Stimulated activated CD8-positive, alpha-beta memory T cell treated with anti-CD3 and anti-CD28 coated beads, Interleukin-15, amount 100 ng/mL, for 48 hours (primary cell): ENCODE measurements around the gene VPS25.
"Not testable (repeated sequence)": the region's sequence is repeated elsewhere in the genome, so short reads cannot be mapped to it uniquely, and the experiment has no call there.

Experiments
- DNase-seq, 2 donors: peaks; one replicate each; pipeline ENCODE4 v3.0.0-alpha.2; 2020; ENCODE audit warnings: low read depth in 2 of 2

Gene VPS25

DNA sequence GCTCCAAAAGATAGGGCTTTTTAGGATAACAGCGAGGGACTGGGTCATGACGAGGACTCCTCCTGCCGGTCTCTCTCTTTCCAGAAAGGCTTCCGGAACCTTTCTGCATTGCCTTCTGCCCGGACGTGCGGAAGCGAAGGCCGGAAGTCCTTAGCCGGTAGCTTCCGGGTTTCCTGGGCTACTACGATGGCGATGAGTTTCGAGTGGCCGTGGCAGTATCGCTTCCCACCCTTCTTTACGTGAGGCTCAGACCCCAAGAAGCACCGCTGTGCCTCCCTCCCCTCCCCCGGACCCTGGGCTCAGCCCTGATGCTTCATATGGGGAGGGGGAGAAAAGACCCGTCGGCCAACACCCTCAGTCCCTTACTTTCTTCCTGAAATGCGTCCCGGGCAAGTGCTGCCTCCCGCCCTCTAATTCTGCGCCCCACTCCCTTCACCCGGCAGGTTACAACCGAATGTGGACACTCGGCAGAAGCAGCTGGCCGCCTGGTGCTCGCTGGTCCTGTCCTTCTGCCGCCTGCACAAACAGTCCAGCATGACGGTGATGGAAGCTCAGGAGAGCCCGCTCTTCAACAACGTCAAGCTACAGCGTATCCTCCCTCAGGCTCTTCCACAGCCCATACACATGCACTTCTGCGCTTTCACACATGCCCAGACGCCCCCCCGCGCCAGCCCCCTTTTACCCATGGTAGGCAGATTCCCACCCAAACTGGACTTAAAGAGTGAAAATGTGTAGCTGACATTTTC is at the start of gene VPS25:
VPS25 (plus strand) TSS at position 160 of the 746 bp plus-strand sequence; CDS start at position 187, 27 bp downstream.
- DNase-seq: peak; percentile 60 to 72

DNA sequence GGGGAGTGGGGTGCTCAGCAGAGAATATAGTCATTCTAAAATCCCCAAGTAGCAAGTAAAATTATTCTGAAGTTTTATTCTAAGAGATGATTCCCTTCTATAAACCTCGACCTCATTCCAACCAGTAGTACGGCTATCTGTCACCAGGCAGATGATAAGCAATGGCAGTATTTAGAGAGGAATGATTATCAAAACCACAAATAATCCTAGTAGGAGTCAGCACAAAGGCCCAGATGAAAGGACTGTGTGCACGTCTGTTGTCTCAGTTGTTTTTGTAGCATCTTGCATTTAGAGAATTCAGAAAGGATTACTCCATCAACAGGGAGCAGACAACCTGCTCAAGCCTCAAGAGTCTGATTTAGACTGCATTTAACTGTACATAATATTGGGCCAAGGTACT is 49.6 kb upstream of the VPS25 start:
- no peak for DNase-seq

DNA sequence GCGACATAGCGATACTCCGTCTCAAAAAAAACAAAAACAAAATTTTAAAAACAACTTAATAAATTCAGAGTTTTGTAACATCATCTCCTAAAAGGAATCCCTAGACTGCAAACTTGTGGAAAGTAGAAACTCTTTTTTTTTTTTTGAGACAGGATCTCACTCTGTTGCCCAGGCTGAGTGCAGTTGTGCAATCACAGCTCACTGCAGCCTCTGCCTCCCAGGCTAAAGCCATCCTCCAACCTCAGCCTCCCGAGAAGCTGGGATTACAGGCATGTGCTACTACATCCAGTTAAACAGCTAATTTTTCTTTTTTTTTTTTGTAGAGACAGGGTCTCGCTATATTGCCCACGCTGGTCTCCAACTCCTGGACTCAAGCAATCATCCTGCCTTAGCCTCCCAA is 48.1 kb upstream of the VPS25 start:
- DNase-seq: no peak

DNA sequence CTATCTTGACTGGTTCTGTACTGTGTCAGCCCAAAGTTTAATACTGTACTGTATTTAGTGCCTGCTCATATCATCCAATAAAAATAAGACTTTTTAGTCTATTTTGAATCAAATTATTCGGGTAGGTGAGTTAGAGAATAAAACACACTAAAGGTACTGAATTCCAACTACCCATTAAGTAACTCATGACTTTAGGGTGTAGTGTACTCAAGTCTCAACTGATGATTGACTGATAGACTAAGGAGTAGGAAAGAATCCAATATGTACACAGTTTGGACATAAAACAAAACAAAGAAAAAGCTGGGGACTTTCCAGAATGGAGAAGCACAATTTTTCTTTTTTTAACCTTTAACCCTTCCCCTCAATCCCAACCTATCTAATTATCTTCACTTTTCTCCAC is 32.5 kb upstream of the VPS25 start:
- DNase-seq: no peak

DNA sequence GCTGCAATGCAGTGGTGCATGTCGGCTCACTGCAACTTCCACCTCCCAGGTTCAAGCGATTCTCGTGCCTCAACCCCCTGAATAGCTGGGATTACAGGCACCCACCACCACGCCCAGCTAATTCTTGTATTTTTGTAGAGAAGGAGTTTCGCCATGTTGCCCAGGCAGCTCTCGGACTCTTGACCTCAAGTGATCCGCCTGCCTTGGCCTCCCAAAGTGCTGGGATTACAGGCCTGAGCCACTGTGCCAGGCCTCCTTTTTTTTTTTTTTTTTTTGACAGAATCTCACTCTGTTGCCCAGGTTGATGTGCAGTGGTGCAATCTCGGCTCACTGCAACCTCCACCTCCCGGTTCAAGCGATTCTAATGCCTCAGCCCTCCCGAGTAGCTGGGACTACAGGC is 30.3 kb upstream of the VPS25 start:
- not testable (repeated sequence) for DNase-seq

DNA sequence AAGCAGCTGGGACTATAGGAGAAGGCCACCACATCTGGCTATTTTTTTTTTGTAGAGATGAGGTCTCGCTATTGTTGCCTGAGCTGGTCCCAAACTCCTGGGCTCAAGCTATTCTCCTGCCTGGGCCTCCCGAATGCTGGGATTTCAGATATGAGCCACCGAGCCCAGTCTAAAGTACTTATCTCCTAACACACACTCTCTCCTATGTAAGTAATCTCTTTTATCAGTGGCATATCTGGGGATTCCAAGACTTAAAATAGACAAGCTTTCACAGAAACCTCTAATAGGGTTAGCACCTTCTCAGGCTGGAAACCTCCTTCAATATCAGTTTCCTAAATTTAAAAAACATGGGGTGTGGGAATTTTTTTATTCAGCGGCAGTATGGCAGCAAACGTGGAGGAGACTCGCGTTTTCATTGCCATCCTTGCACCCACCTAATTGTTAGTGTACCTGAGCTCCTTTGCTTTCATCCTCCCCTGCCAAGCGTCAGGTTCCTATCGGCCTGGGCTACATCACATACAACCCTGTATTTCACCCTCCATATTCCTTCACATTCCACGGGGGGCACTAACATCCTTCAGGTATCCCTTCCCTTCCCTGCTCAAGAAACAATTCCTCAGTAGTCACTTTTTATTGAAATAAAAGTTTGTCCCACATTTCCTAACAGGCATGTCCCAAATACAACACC is 29.5 kb upstream of the VPS25 start:
- no peak for DNase-seq

DNA sequence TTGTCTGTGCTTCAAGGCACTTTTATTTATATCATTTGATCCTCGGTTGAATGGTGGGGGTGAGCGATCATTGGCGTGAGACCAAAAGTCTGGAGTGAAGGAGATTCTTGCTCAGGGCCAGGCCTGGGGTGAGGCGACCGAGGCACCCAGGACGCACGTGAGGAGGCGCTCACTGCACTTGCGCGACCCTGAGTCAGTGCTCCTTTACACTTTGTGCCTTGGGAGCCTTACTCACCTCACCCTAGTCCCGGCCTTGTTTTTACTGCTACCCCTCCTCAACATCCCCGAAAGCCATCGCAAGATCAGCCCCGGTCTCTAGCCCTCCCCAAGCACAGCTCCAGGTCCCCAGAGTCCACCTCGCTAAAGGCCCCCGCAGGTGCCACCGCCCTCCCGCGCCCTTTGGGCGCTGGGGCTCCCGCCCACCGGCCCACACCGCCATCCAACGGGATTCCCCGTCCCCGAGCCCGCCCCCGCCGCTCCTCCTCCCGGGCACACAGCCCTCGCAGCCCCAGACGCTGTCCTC is 28.9 kb upstream of the VPS25 start:
- DNase-seq: peak; percentile 59 to 60

DNA sequence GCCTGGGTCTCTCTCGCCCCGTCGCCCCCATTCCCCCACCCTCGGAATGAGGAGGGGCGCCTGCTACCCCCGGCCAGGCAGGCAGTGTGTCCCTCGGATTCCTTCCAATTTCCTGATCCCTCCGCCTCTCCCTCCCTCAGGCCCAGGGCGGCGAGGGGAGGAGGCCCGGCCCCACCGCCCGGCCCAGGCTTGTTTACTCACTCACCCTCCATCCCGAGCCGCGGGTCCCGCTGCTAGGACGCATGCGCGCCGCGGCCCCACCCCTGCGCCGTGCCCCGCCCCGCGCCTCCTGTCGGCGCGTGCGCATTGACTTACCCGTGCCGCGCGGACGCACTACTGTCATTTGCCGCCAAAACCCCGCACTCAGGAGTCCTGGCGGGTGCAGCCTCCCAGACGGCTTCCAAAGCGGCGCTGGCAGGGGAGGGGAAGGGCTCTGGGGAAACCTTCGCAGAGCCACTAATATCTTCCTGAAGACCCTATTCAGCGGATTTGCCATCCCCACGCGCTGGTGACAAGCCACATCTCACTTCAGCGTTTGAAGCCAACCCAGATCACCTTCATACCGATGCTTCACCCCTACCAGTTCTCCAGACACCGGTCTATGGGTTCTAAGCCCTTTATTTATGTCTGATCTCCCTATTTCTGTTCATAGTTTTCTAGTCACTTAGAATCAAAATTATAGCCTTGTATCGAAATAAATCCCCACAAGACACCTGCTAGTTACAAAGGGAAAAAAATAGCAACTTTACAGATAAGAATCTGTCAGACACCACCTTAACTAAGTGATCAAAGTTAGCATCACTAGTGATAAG is 28.2 kb upstream of the VPS25 start, which contains the start of gene EZH1:
EZH1 (minus strand) TSS at position 235 of the 812 bp plus-strand sequence. CDS start 16,099 bp downstream, outside the sequence.
- peak; percentile 89 to 91 for DNase-seq

DNA sequence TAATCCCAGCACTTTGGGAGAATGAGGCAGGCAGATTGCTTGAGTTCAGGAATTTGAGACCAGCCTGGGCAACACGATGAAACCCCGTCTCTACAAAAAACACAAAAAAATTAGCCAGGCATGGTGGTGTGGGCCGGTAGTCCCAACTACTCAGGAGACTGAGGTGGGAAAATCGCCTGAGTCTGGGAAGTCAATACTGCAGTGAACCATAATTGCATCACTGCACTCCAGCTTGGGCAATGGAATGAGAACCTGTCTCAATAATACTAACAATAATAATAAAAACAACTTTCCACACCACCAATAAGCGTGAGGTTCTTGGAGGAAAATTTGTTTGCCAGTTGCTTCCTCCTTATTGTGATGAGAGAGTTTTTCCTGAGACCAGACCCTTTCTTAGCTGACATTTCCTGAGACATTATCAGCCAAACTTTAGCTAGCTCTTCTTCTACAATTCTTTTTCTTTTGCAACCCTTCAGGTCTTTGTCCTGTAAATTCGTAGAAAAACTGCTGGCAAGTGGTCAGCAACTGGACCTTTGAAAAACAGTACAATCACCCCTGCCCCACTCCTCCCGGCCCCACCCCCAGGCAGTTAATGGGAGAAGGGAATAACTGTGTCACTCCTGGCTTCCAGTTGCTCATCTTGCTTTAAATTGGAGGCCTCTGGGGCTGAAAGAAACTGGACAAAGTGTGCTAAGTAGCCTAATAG is 24.9 kb upstream of the VPS25 start:
- DNase-seq: no peak

DNA sequence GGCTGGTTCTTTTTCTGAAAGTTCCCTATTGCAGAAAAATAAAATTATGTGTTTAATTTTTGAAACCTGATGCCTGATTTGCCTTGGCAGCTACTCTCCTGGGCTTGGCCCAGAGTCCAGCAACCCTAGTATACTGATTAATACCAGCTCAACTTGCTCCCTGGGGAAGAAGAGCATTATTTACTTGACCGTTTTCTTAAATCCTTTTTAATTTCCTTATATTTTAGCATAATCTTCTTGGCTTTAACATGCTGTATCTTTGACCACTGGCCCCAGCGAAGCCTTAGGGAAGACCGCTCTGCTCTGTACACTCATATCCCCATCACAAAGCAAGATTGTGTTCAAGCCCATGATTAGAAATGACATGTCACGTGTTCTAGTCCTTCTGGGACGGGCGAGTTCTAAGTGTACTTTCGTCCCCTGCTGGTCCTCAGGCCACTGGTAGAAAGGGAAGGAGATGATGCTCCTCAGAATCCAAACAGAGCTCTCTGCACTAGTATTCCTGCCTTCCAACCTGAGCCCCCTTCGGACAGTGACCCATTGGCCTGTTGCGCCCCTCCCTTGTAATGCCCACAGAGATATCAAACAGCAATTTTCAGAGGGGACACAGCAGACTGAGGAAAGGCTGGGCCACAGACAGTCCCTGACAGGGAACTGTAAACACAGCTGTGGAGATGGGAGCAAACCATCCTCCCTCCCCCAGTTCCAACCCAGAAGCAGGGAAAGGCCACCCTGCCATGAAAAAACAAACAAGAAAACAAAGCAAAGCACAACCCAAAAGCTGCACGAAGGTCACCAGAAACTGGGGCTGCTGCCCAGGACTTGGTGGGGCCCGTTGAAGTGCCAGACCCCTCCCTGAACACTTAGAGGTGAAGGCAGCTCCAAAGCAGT is 24.1 kb upstream of the VPS25 start:
- no peak for DNase-seq

DNA sequence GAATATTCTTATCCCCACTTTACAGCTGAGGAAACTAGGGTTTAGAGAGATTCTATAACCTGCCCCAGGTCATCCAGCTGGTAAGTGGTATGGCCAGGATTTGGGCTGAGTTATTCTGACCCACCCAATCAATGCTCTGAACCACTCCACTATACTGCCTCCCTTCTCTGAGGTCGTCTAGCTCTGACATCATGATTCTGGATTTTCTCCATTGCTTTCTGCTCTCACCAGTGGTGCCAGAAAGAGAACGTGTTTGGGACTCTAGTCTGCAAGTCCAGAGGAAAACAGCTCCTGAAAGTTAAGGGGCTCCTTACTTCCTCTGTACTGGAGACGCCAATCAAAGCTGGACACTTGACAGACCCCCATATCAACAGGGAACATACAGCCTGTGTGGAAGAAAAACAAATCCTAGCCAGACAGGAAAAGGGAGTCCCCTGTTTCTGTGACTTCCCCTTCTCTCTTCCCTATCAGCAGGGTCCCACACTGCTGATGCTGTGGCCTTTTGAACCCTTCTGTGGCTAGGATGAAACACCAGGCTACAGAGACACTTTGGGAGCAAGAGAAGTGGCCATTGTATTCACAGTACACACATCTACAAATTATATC is 22.4 kb upstream of the VPS25 start:
- DNase-seq: no peak

DNA sequence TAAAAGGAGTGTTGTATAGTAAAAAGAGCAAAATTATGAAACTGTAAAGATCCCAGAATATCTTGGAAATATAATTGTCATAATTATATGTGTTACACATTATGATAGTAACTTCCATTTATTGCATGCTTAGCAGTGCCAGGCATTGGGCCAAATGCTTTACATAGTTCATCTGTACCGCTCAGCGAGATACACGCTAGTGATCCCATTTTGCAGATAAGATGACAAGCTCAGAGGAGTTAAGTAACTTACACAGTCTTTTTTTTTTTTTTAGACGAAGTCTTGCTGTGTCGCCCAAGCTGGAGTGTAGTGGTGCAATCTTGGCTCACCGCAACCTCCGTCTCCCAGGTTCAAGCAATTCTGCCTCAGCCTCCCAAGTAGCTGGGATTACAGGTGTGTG is 21.6 kb upstream of the VPS25 start:
- DNase-seq: no peak

DNA sequence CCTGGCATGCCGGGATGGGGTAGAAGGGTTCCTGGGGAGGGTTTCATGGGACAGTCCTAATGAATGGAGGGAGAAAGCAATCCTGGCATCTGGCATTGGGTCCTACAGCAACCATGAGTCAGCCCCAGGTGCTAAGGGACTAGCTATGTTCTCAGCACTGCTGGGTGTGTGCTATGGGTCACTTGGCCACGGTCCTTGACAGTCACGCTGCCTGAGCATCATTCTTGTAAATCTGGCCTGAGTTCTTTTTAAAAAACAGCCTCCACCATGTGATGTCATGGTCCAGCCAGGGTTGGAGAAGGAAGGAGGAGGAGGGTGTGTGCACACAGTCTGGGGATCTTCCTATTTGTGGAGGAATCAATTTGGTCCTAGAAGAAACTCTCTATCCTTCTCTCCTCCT is 18.5 kb upstream of the VPS25 start:
- DNase-seq: no peak

DNA sequence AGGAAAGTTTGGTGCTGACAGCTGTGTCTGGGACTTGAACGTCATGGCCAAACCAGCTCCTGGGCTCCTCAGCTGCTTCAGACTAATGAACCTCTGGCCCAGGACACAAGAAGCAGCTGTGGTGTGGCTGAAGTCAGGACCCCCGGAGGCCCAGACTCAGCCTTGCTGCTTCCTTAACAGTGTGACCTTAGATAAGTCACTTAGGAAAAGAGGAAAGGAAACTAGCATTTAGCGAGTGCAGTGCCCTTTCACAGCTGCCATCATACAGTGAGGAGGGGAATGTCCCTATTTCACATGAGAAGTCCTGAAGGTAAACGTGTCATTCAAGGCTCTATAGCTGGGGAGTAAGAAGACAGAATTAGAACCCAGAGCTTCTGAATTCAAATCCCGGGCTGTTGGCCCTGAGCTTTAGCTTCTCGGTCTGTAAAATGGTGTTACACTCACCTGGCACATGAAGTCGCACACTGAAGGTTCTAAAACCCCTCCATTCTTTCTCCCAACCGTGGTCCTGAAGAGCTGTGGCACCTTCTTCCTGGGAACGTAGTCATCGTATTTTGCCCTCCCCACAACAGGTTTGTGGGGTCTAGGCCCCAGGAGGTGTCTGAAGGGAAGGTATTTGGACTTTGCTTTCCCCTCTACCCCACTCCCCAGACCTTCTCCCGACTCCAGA is 13.1 kb upstream of the VPS25 start:
- DNase-seq: no peak

DNA sequence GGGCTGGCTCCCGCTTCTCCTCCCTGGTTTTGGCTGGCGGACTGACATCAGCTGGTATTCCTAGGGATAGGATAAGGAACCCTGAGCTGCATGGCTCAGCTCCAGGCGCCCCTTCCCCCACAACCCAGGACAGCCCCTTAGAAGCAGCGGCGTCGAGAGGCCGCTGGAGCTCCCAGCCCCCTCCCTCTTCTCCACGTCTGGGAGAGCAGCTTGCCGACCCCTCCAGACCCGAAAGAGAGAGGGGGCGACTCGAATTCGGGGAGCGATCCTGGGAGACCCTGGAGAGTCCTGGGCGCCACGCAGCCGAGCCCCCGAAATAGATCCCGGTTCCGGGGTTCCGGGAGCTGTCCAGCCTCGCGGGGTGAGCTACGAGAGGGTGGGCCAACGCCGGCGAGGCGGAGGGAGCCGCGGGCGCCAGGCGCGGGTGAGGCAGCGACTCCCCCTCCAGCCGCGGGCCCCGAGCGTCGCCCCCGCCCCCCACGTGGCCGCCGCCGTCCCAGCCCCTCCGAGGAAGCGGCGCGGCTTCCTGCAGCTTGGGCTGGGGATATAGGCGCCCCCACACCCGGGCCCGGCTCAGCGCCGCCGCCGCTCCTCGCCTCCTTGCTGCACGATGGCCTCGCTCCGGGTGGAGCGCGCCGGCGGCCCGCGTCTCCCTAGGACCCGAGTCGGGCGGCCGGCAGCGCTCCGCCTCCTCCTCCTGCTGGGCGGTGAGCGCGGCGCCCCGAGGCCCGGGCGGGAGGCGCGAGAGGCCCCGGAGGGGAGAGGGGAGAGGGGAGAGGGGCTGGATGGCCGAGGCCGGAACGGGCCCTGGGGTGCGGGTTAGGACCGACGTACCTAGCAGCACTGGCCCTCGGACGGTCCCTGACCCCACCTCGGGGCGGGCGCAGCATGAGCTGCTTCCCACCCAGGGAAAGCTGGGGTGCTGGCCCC is 12.3 kb upstream of the VPS25 start, which contains the start of gene RAMP2:
RAMP2 (plus strand) TSS at position 576 of the 930 bp plus-strand sequence; CDS start at position 611, 35 bp downstream.
- DNase-seq: no peak

DNA sequence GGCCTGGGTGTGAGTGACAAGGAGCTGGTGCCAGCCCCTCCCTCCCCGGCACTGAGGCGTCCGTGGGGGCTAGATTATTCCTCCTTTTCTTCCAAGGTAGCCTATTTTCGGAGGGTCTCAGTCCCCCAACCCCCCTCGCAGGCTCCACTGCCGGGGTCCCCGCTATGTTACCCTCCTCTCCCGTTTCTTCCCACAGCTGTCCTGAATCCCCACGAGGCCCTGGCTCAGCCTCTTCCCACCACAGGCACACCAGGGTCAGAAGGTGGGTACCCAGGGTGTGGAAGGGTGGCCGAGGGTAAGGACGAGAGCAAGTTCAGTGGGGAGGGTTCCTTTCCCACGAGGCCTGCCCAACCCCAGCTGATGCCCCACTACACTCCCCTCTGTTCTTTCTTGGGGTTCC is 11.6 kb upstream of the VPS25 start:
- DNase-seq: no peak

DNA sequence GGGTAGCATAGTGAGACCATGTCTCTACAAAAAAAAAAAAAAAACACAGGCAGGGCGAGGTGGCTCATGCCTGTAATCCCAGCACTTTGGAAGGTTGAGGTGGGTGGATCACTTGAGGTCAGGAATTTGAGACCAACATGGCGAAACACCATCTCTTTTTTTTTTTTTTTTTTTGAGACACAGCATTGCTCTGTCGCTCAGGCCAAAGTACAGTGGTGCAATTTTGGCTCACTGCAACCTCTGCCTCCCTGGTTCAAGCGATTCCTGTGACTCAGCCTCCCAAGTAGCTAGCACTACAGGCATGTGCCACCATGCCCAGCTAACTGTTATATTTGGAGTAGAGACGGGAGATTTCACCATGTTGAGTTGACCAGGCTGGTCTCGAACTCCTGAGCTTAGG is 7.1 kb upstream of the VPS25 start:
- DNase-seq: no peak

DNA sequence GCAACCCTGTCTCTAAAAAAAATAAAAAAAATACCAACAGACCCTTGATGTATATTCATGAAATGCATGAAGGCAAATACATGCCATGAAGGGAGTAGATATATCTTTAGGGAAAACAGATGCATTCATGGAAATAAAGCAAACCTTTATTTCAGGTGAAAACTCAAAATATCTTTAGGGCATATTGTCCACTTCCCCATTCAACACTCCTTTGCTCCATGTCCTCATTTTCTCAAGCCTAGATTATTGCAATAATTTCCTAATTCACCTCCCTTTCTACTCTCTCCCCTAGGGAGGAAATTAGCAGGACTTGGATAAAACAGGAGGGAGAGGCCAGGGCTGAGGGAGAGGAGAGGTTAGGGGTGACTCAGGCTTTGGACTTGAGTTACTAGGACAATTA is 5.7 kb upstream of the VPS25 start:
- no peak for DNase-seq
